Breast epithelium (tissue), 3 donors: ENCODE measurements around the gene ALPK1.

Experiments
- CTCF ChIP-seq, 3 donors: fragments of 450-650 bp; IDR thresholded peaks; one replicate each; pipeline ENCODE4 v1.5.1; 2016 to 2017; ENCODE audit warnings: antibody characterized with exemption in 3 of 3, mild to moderate bottlenecking in 3 of 3, moderate library complexity in 3 of 3
- POLR2A ChIP-seq: fragments of 450-650 bp; IDR thresholded peaks from one replicate; pipeline ENCODE4 v1.6.1; 2016; ENCODE audit warnings: antibody characterized with exemption, mild to moderate bottlenecking, moderate library complexity
- POLR2AphosphoS5 ChIP-seq, 3 donors: sonication (generic); formaldehyde crosslinking; IDR thresholded peaks; one replicate each; pipeline ENCODE4 v1.6.1; 2017; ENCODE audit warnings: antibody characterized with exemption in 3 of 3

DNA sequence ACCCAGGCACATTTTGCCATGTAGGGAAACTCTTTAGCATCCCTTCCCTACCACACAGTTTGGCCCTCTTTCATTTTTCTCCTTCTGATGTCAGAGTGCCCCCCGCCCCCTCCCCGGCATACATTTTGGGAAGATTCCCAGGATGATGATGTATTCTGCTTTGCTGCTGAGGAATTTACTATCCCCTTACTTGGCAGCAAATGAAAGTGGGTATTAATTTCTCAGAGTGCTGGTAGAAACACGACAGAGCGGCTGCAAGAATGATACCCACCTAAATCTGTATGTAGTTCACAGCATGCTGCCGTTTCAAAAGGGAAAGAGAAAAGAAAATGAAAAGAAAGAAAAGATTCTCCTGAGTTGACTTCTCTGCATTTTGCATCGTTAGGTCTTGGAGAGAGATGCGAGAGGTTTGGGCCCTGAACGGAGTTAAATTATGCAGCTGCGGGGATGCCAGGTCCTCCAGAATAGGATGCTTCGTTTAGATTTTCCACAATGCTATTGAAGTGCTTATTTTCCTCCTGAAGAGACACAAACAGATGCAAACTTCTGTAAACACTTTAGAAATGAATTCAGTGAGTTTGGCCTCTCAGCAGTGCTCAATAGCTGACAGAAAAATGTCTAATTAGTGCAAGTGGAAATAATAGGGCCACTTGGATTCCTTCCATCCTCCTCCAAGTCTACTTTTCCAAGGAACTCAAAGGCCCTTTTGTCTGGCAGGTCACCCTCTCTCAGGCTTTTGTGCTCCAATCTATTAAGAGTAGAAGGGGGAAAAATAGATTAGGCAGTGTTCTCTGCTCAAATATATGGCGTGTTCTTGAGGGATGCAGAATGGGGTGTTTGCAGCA lies 106.2 kb downstream of the ALPK1 start:
- no peak for TF ChIP-seq CTCF (IDR thresholded peaks at IDR 0.05)
- TF ChIP-seq POLR2AphosphoS5 (IDR thresholded peaks at IDR 0.05) = no peak
- no peak for TF ChIP-seq POLR2A
